ENCODE data around the gene SIGLEC5.
A peak's percentile ranks its signal among the peaks of the same experiment; 100 is the strongest.

DNA sequence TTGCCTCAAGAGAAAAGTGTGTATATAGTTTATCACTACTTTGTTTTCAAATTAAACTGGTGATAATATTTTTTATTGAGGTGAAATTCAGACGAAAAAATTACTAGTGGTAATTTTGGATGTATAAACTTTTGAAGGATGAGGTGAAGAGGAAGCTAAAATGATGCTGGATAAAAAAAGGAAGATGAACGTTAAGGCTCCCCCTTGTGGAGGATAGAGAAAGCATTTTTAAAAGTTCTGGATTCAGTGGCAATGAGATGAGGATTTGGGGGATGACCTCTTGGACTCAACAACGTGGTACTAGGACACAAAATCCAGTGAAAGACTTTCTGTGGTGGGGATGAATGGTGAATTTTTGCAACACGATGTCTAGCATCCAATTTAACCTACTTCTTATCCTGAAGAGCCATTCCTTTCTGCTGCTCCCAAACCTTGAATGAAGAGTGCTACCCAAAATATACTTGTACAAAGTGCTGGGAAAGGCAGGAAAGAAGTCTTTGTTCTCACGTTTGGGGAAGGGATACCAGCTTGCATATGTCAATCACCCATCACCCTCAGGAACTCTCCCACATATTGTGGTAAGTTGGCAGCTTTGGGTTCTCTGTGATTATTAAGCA lies 7.3 kb upstream of the SIGLEC5 start:
- peak in 1 of 5 experiments; percentile 51 for TF ChIP-seq CTCF (IDR thresholded peaks at IDR 0.05)
- no peak for TF ChIP-seq EP300 (IDR thresholded peaks at IDR 0.05)

Measured in tibial nerve (tissue), 4 donors.